Measurements from ENCODE around the gene STMN3.
"Not testable (repeated sequence)": the region's sequence is repeated elsewhere in the genome, so short reads cannot be mapped to it uniquely, and the experiment has no call there.

The STMN3 gene

DNA sequence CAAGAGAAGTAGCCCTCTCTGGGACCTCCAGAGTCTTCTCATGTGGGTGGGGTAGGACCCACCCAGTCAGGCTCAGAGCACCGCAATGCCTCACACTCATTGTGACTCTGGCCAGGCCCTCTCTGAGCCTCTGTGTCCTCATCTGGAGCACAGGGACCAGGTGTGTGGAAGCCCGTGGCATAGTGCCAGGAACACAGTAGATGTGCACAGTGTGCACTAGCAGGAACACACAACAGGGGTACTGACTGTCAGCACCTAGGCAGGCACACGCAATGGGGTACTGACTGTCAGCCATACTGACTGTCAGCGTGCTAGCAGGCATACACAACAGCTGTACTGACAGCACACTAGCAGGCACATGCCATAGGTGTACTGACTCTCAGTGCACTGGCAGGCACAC, 2.0 kb upstream of the STMN3 start:
- no peaks in the 10 kb centered on the region; the same call in 1 of the 2 replicates for H3K79me2 ChIP-seq (ENCODE audit: insufficient read depth, low read depth)
- H2AFZ ChIP-seq (ENCODE audit: low read depth), result no peak overlapping the region
- no peak overlapping the region for H3K27ac ChIP-seq
- H3K36me3 ChIP-seq (ENCODE audit: insufficient read depth), result no peaks in the 10 kb centered on the region
- H3K9ac ChIP-seq, result no peak overlapping the region
- peaks cover 48% of the 10 kb centered on the region for H3K27me3 ChIP-seq (ENCODE audit: insufficient read depth, low read depth)
- H4K20me1 ChIP-seq (ENCODE audit: insufficient read depth), result no peaks in the 10 kb centered on the region
- no peaks in the 10 kb centered on the region for H3K4me1 ChIP-seq (ENCODE audit: low read depth, poor library complexity, severe bottlenecking)
- no peak overlapping the region for H3K4me2 ChIP-seq
- H3K4me3 ChIP-seq (IDR thresholded peaks at IDR 0.05; ENCODE audit: insufficient read depth, low read depth, low read length), result no peak overlapping the region
- no peak for TF ChIP-seq CTCF (conservative IDR thresholded peaks at IDR 0.05; ENCODE audit: low read depth, low read length)

DNA sequence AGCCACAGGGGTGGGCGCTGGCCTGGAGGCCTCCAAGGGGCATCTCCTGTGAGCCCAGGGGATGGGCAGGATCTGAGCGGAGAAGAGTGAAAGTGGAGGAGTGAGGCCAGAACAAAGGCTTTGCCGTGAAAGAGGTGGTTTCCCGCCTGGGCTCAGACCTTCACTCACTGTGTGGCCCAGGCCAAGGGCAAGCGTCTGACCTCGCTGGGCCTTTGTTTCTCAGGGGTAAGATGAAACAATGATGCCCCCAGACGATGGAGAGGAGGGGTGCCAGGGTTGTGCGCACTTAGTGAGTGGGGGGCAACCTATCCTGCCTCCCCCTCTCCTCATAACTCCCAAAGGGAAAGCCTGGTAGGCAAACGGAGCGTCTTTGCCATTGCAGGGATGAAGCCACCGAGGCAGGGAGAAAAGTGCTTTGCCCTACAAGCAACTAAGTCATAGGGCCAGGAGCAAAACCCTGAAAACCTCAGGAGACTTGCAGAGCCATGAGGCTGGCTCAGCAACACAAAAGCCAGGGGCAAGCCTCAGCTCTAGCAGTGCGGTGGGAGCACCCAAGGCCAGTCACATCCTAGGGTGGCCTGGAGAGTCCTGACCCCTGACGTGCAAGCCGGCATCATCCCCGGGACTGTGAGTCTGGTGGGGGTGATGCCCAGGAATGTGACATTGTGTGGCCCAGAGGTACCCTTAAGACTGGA, 897 bp upstream of the STMN3 start:
- no peaks in the 10 kb centered on the region for H3K36me3 ChIP-seq (ENCODE audit: insufficient read depth)
- peaks cover 54% of the 10 kb centered on the region for H3K27me3 ChIP-seq (ENCODE audit: insufficient read depth, low read depth)
- H3K4me2 ChIP-seq, result no peak overlapping the region; the same call in 1 of the 2 replicates
- no peak overlapping the region for H2AFZ ChIP-seq (ENCODE audit: low read depth)
- no peak overlapping the region for H3K27ac ChIP-seq
- TF ChIP-seq CTCF (conservative IDR thresholded peaks at IDR 0.05; ENCODE audit: low read depth, low read length), result no peak
- H3K79me2 ChIP-seq (ENCODE audit: insufficient read depth, low read depth), result no peaks in the 10 kb centered on the region; the same call in 1 of the 2 replicates
- H3K4me3 ChIP-seq (IDR thresholded peaks at IDR 0.05; ENCODE audit: insufficient read depth, low read depth, low read length), result no peak overlapping the region
- no peaks in the 10 kb centered on the region for H3K4me1 ChIP-seq (ENCODE audit: low read depth, poor library complexity, severe bottlenecking)
- H4K20me1 ChIP-seq (ENCODE audit: insufficient read depth), result no peaks in the 10 kb centered on the region
- no peak overlapping the region for H3K9ac ChIP-seq

DNA sequence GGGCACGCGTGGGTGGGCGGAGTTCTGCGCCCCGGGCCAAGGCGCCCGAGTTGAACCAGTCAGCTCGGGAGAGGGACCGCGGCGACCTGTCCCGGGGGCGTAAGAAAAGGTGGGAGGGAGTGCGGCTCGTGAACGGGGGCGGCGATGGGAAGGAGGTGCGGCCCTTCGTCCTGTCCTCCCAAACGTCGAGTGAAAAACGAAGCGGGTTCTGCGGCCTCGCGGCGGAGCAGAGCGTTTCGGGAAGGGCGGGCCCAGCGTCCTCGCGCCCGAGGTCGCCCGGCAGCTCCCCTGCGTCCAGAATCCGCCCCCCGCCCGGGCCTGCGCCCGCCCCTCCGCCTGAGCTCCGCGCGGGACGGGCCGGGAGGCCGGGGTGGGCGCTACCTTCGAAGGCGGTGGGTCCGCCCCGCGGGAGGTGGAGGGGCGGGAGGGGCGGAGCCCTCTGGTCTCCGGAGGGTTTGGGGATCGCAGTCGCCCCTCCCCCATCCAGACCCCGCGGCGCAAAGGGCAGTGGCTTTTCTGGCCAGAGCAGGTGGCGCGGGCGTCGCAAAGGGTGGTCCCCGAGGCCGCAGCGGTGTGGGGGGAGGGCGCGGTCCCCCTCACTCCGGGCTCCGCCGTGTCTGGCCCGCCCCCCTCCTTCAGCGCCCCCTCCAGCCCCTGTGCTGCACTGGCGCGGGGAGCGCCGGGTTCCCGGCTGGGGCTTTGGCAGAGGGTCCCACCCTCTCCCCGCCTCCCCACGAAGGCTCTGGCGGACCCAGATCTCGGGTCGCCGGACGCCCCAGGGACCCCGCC, 838 bp downstream of the STMN3 start:
- Histone ChIP-seq H3K4me3 (IDR thresholded peaks at IDR 0.05; ENCODE audit: insufficient read depth, low read depth, low read length) (no peak overlapping the region), H3K36me3 (ENCODE audit: insufficient read depth) (no peaks in the 10 kb centered on the region), H3K27ac (no peak overlapping the region), H3K4me1 (ENCODE audit: low read depth, poor library complexity, severe bottlenecking) (no peaks in the 10 kb centered on the region), H3K79me2 (ENCODE audit: insufficient read depth, low read depth) (no peaks in the 10 kb centered on the region), H2AFZ (ENCODE audit: low read depth) (no peak overlapping the region), H3K9ac (no peak overlapping the region), H3K4me2 (no peak overlapping the region), H4K20me1 (ENCODE audit: insufficient read depth) (no peaks in the 10 kb centered on the region), H3K27me3 (ENCODE audit: insufficient read depth, low read depth) (peaks cover 70% of the 10 kb centered on the region)
- TF ChIP-seq CTCF (conservative IDR thresholded peaks at IDR 0.05; ENCODE audit: low read depth, low read length), result no peak

GRCh38 chr20:63651942-63652191, 1.4 kb downstream of the STMN3 start:
- Histone ChIP-seq H3K4me3 (IDR thresholded peaks at IDR 0.05; ENCODE audit: insufficient read depth, low read depth, low read length) (no peak overlapping the region), H3K27ac (no peak overlapping the region), H3K4me2 (no peak overlapping the region), H2AFZ (ENCODE audit: low read depth) (no peak overlapping the region), H3K9ac (no peak overlapping the region), H3K79me2 (ENCODE audit: insufficient read depth, low read depth) (no peaks in the 10 kb centered on the region), H3K27me3 (ENCODE audit: insufficient read depth, low read depth) (peaks cover 70% of the 10 kb centered on the region), H3K36me3 (ENCODE audit: insufficient read depth) (no peaks in the 10 kb centered on the region), H4K20me1 (ENCODE audit: insufficient read depth) (no peaks in the 10 kb centered on the region), H3K4me1 (ENCODE audit: low read depth, poor library complexity, severe bottlenecking) (no peaks in the 10 kb centered on the region)
- TF ChIP-seq CTCF (conservative IDR thresholded peaks at IDR 0.05; ENCODE audit: low read depth, low read length), result no peak

DNA sequence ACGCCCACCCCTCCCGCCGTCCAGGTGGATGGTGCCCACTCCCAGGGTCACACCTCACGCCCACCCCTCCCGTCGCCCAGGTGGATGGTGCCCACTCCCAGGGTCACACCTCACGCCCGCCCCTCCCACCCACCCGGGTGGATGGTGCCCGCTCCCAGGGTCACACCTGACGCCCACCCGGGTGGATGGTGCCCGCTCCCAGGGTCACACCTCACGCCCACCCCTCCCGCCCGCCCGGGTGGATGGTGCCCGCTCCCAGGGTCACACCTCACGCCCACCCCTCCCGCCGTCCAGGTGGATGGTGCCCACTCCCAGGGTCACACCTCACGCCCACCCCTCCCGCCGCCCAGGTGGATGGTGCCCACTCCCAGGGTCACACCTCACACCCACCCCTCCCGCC, 2.7 kb downstream of the STMN3 start:
- H3K79me2 ChIP-seq (ENCODE audit: insufficient read depth, low read depth); H3K9ac ChIP-seq; H2AFZ ChIP-seq (ENCODE audit: low read depth); H3K36me3 ChIP-seq (ENCODE audit: insufficient read depth); H3K4me1 ChIP-seq (ENCODE audit: low read depth, poor library complexity, severe bottlenecking); H3K4me2 ChIP-seq; H3K4me3 ChIP-seq (IDR thresholded peaks at IDR 0.05; ENCODE audit: insufficient read depth, low read depth, low read length); H3K27ac ChIP-seq; H4K20me1 ChIP-seq (ENCODE audit: insufficient read depth): not testable (repeated sequence)
- peaks cover 64% of the 10 kb centered on the region for H3K27me3 ChIP-seq (ENCODE audit: insufficient read depth, low read depth)
